GM18858 (cell line): ENCODE data around the gene MBD5.

ENCODE experiments used
- ATAC-seq: cut with Tn5 transposase; IDR thresholded peaks from one replicate; pipeline ENCODE4 v1.9.1; 2021; ENCODE audit not compliant: unreplicated experiment

Gene MBD5

DNA sequence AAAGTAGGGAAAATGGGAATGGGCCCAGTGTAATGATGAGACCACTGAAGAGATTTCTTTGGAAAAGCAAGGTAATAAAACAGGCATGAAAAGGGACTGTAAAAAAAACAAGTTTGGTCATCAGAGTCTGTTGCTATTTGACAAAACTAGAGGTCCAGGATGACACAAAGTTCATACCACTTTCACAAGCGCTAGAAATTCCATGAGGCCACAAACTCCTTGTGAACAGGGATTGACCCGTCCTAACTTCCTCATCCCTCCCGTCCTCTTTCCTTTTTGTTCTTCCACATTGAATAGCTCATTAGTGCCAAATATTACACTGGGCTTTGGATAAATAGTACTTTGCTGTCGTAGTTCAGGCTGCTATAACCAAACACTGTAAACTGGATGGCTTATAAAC lies 434.9 kb downstream of the MBD5 start:
- no peak for ATAC-seq

GRCh38 chr2:148458171-148458570 lies 437.3 kb downstream of the MBD5 start:
- ATAC-seq, result no peak

- peak; percentile 62 for ATAC-seq
Observed at GRCh38 chr2:148459377-148459778, 438.5 kb downstream of the MBD5 start.

DNA sequence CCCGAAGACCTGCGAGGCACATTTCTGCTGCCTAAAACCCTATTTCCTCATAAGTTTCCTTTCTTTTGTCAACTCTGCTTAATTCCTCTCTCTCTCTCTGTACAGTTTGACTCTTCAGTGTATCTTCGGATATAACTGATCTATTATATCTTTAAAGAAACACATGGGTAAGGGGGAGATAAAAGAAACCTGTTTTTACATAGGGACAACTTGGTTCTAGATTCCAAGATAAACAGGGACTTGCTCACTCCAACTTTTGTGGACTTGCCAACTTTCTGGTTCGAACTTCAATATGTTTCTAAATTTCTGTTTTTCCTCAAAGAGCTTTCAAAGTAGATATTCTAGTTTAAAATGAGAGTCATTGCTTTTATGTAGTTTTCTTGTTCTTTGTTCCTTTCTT lies 441.0 kb downstream of the MBD5 start:
- no peak for ATAC-seq

DNA sequence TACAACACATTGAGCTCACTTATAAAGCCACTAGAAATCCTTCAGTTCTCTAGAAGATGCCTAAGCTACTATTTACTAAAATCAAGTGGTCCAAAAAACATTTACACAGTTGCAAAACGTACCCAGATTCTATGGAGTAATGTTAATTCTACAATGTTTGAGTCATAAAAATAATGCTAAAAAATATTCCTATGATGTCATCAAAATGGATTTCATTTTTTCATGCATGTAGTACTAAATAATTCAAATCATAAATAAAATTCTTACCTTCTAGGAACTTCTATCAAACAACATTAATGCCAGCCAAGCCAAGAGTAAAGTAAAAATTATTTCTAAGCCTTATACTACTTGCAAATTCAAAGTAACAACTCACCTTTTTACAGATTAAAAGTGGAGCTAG lies 454.7 kb downstream of the MBD5 start:
- ATAC-seq, result no peak

DNA sequence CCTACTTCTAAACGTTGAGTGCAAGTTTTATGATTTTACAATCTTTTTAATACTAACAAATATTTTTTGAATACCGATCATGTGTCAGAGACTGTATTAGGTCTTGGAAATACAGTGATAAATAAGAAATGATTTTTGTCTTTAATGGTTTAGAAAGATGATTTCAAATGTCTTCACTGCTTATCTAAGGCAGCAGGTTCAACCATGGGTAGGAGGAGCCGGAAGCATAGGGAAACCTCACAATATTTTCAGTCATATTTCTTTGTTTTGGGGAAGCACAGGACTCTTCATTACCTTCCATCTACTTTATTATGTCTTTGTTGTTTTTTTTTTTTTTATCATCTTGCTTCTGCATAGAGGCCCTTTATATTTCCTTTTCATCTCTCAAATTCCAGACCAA lies 458.5 kb downstream of the MBD5 start:
- no peak for ATAC-seq

GRCh38 chr2:148483665-148484064 lies 462.8 kb downstream of the MBD5 start:
- no peak for ATAC-seq

GRCh38 chr2:148484066-148484465 lies 463.2 kb downstream of the MBD5 start:
- no peak for ATAC-seq

DNA sequence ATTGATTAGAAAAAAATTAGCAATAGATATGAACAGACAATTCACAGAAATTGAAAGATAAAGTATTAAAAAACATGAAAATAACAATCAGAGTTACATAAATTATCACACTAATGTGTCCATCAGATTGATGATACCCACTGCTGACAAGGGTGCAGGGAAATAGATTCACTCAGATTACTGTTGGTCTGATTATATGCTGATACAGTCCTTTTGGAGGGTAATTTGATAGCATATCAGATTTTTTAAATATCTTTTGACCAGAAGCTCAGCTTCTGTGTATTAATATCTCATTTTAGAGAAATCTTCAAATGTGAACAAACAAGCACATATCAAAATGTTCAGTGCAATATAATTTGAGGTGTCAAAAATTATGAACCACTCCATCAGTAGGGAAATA lies 465.8 kb downstream of the MBD5 start:
- no peak for ATAC-seq

GRCh38 chr2:148487439-148487838 lies 466.5 kb downstream of the MBD5 start:
- no peak for ATAC-seq

GRCh38 chr2:148490840-148491439 lies 470.0 kb downstream of the MBD5 start:
- no peak for ATAC-seq

- peak; percentile 58 for ATAC-seq
Observed at GRCh38 chr2:148493822-148494563, 473.1 kb downstream of the MBD5 start.

GRCh38 chr2:148495586-148495985 lies 474.7 kb downstream of the MBD5 start:
- ATAC-seq, result no peak

DNA sequence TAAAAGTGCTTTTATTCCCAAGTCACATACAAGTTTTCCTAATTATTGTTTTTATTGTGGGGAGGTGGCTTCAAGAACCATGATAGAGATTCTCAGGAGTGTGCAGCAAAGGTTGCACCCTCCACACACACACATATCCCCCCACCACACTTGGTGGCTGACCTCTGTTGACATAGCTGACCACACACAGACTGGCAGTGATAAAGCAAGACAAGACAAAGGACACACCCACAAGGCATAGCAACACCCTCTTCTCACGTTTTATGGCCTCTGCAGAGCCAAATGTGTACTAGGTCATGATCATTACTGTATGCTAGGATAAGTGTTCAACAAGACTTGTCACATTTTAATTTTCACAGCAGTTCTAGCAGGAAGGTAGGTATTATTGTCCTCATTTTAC lies 480.7 kb downstream of the MBD5 start:
- ATAC-seq, result no peak

- no peak for ATAC-seq
Observed at GRCh38 chr2:148503516-148503915, 482.6 kb downstream of the MBD5 start.

DNA sequence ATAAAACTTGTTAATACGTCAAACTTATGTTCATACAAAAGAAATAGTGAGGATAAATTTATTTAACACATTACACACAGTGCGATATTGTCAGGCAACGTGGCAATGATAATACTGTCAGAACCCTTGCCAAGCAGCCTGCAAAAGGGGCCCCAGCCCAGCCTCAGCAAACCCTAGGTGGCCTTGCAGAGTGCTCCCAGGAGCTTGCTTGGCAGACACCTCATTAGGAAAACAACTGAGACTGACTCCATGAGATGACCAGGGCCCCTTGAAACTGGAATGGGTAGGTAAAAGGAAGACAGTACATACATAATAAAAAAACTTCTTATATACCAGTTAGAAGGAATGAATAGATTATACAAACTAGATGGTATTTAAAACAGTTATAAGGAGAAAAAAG lies 487.1 kb downstream of the MBD5 start:
- ATAC-seq, result no peak

DNA sequence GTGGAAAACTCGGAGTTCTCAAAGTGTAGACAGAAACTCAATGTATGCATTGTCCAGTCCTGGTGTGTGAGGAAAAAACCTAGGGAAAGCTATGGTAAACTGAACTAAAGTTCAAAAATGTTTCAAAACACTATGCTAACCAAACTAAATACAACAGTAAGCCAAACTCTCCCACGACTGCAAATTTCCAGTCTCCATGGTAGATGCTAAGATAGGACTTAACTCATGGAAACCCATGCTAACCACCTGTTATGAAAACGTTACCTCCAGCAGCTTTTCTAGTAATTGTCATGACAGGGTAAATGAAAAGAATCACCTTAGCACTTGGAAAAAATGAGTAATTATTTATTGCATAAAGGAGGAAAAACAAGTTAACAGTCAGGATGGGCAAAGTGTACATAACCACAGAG lies 488.0 kb downstream of the MBD5 start:
- no peak for ATAC-seq

DNA sequence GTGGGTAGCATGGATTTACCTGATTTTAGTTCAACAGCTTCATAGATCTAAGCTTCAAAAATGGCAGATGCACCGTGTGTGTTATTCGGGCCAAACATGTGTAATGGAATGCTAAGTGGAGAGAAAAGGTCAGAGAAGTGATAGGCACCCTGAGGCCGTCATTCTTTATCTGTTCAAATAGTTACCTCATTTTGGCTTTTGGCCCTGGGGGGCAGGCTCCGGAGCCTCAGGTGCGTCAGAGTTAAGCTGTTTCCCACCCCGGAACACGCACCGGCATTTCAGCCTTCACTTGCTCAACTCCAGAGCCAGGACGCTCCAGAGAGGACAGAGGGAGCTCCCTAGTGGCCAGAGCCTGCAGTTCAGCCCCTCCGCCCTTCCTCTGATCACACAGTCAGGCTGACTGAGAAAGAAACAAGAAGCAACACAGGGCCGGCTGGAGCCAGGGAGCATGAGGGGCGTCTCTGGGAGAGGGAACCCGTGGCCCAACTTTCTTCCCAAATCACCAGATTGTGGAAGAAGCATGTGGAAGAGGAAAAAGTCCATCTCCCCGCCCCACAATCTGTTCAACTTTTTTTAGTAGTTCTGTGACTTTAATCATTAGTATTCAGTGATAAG lies 488.5 kb downstream of the MBD5 start:
- ATAC-seq, result peak; percentile 99

DNA sequence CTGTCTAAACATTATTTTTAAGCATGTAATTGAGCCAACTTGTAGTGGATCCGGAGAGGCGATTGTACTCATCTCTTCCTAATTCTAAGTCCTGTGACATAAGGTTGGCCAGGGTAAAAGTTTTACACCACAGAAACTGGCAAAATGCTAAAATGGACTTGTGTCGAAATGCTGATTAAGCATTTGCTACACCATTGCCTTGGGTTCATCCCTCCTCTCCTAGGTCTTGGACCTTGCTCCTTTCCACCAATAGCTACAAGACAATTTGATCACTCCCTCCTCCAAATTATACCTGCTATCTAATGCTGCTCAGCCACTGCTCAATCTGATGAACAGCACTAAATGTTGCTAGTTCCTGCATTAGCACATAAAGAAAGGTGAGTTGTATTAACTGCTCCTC lies 491.0 kb downstream of the MBD5 start:
- no peak for ATAC-seq

- no peak for ATAC-seq
Observed at GRCh38 chr2:148512501-148512900, 491.6 kb downstream of the MBD5 start.

GRCh38 chr2:148513427-148513826 lies 492.5 kb downstream of the MBD5 start:
- ATAC-seq, result no peak

- no peak for ATAC-seq
Observed at GRCh38 chr2:148515120-148515519, 494.2 kb downstream of the MBD5 start.
